Right atrium auricular region (tissue), 2 donors: ENCODE results near the gene MIPOL1. TPM values are rescaled to one million over a fixed set of nuclear protein-coding genes. Genes with fewer than 3 reads are reported as not detected.
A peak's percentile ranks its signal among the peaks of the same experiment; 100 is the strongest.

Experiments used
- DNase-seq: peaks from one replicate; pipeline ENCODE4 v3.0.0-alpha.2; 2019; ENCODE audit warnings: low spot score
- H3K27ac ChIP-seq, 2 donors: fragments of 200-600 bp; sonication (generic); 1 replicate in 1 of 2; 2 replicates in 1 of 2; pipeline ENCODE4 v1.5.1; 2016 to 2019
- H3K27me3 ChIP-seq, 2 donors: fragments of 200-600 bp; sonication (generic); one replicate each; pipeline versions ENCODE4 v1.5.1 to v1.6.0; 2017 to 2019
- H3K36me3 ChIP-seq: fragments of 200-600 bp; sonication (generic); one replicate; pipeline ENCODE4 v1.5.1; 2016
- H3K4me1 ChIP-seq, 2 donors: fragments of 200-600 bp; sonication (generic); one replicate each; pipeline versions ENCODE4 v1.5.1 to v1.6.0; 2017 to 2019
- H3K4me3 ChIP-seq, 2 donors: fragments of 200-600 bp; sonication (generic); 1 replicate in 1 of 2; 2 replicates in 1 of 2; pipeline ENCODE4 v1.5.1; 2017 to 2019; ENCODE audit warnings: mild to moderate bottlenecking in 1 of 2, moderate library complexity in 1 of 2
- H3K9me3 ChIP-seq, 2 donors: fragments of 200-600 bp; sonication (generic); one replicate each; pipeline ENCODE4 v1.5.1; 2019
- total RNA-seq, 2 donors: library from RNA; depleted of rRNA; stranded (reverse); fragments of >200 nt; gene quantifications; one replicate each; pipeline ENCODE4 v1.1.0, GENCODE V29; 2016
- TF ChIP-seq, protein P1 (sequence below), 2 donors: fragments of 200-600 bp; sonication (generic); IDR thresholded peaks; one replicate each; pipeline ENCODE4 v1.5.1; 2019; ENCODE audit warnings: antibody characterized with exemption in 2 of 2

MIPOL1 gene
- total RNA-seq, 2 donors from 2014 or later = 4.9 to 6.2 TPM

DNA sequence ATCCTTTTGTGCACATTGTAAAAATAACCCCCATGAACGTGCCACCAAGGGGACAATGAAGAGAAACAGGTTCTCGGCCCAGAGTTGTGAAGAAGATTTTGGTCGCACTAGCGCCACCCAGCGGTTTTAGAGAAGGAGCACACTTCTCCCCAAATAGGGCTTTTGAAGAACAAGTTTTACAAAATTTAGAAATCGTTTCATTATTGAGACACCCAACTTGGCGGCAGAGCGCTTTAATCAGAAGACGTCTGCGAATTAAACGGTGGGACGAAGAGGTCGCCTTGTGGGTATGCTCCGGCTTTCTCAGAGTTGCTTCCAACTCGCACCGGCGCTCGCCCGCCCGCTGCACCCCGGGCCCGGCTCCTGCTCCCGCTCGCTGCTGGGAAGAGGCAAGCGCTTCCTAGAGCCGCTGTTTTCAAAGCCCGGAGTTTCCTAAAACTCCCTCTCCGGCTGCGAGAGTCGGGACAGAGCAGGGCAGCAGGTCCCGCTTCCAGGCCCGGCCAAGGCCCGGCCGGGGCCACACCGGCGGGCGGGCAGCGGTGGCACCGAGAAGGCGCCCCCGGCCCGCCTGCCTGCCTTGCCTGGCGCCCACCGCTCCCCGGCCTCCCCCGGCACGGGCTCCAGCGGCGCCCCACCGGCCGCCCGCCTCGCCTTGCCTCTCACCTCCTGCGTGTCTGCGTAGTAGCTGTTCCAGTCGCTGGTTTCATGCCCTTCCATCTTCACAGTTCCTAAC lies 396.7 kb downstream of the MIPOL1 start:
- H3K9me3 ChIP-seq = peaks cover 0 to 5% of the 10 kb centered on the region in 2 donors

DNA sequence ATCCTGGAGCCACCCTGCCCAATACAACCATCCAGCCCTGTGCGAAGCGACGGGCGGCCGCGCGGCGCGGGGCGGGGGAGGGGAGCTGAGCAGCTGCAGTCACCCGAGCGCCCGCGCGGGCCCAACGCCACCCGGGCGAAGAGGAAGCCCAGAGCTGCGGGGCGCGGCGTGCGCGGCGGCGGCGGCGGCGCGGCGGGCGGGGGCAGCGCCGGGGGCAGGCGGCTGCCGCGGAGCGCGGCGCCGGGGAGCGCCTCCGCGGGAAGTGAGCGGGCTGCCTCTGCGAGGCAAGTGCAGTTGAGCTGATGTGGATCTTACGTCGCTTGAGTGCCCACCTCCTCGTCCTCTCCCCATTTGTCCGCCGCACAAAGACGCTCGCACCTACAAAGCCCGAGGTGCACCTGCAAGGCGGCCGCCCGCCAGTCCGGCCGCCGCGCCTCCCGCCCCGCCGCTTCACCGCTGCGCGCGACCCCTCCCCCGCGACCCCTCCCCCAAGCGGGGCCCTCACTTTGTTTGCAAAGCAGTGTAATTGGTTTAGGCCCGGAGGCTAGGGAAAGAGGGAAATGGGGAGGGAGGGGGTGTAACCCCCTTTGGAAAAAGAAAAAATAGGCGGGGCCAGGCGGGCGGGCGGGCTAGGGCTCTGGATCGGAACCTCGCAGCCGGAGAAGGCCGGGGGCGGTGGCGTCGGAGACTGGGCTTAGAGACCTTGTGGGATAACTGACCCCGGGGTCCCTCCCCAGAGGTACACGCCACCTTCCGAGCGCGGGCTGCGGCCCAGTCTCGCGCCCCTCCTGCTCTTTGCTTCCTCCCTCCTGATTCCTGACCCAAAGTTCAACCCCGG lies 397.5 kb downstream of the MIPOL1 start, which contains the start of the genes FOXA1 and TTC6:
Gene FOXA1, minus strand, starts transcription at position 279 of the 838 bp plus-strand sequence. Its CDS starts 277 bp downstream, at position 2.
Gene TTC6, plus strand, starts transcription at position 659 of the 838 bp plus-strand sequence. CDS start 26,436 bp downstream, outside the sequence.
- Histone ChIP-seq H3K4me1 (peaks cover 0 to 57% of the 10 kb centered on the region in 2 donors), H3K36me3 (no peaks in the 10 kb centered on the region), H3K27ac (no peak within 1 kb of the TSS), H3K4me3 (peak within 1 kb of the TSS; percentile 15 to 40), H3K27me3 (peaks cover 73 to 94% of the 10 kb centered on the region in 2 donors), H3K9me3 (peaks cover 0 to 5% of the 10 kb centered on the region in 2 donors)
- TF ChIP-seq, protein P1, sequence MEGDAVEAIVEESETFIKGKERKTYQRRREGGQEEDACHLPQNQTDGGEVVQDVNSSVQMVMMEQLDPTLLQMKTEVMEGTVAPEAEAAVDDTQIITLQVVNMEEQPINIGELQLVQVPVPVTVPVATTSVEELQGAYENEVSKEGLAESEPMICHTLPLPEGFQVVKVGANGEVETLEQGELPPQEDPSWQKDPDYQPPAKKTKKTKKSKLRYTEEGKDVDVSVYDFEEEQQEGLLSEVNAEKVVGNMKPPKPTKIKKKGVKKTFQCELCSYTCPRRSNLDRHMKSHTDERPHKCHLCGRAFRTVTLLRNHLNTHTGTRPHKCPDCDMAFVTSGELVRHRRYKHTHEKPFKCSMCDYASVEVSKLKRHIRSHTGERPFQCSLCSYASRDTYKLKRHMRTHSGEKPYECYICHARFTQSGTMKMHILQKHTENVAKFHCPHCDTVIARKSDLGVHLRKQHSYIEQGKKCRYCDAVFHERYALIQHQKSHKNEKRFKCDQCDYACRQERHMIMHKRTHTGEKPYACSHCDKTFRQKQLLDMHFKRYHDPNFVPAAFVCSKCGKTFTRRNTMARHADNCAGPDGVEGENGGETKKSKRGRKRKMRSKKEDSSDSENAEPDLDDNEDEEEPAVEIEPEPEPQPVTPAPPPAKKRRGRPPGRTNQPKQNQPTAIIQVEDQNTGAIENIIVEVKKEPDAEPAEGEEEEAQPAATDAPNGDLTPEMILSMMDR (IDR thresholded peaks at IDR 0.05) = no peak
- DNase-seq = no peak

More for the DNA sequence above, 396.7 kb downstream of the MIPOL1 start:
- TF ChIP-seq, protein P1 (IDR thresholded peaks at IDR 0.05) = peak; percentile 19 to 66
- no peak overlapping the region for H3K27ac ChIP-seq
- DNase-seq = no peak
- H3K4me3 ChIP-seq = peak overlapping the region; percentile 9 to 40
- H3K36me3 ChIP-seq = no peaks in the 10 kb centered on the region
- H3K27me3 ChIP-seq = peaks cover 69 to 94% of the 10 kb centered on the region in 2 donors
- H3K4me1 ChIP-seq = peaks cover 0 to 49% of the 10 kb centered on the region in 2 donors

DNA sequence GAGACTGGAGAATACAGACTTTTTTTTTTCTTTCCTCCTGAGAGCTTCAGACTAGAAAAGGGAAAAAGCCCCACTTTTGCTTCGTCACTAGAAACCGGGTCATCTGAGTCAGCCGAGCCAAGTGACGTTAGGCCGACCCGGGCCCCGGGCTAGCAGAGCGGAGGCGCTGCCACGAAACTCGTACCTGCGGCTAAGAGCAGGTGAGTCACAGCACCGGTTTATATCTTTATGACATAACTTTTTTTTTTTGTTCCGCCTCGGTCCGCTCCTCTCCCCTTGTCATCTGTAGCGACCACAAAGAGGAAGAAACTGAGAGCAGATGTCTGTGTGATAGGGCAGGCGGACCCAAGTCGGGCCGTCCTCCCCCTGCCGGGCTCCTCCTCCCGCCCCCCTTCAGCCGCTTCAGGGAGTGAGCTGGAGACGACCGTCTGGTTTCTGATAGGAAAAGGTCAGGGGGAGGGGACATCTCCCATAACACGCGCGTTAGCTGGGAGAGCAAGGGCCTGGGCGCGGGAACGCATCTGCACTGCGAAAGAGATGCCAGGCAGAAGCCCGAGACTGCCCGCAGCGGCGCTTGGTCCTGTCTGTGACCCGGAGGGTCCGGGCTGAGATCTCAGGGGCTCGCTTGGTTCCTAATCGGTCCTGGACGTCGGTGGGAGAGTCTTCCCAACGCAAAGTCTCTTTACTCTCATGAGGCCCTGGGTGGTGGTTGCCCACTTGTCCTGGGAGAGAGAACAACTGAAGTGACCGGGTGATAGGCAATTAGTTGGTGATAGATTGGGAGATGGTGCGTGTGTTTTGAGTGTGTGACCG lies 398.3 kb downstream of the MIPOL1 start:
- H3K27me3 ChIP-seq = peaks cover 70 to 94% of the 10 kb centered on the region in 2 donors
- peak overlapping the region in 1 of 2 donors; percentile 40 for H3K4me3 ChIP-seq
- H3K36me3 ChIP-seq = no peaks in the 10 kb centered on the region
- no peak overlapping the region for H3K27ac ChIP-seq
- DNase-seq = no peak
- H3K9me3 ChIP-seq = peaks cover 0 to 5% of the 10 kb centered on the region in 2 donors
- TF ChIP-seq, protein P1 (IDR thresholded peaks at IDR 0.05) = no peak
- H3K4me1 ChIP-seq = peaks cover 0 to 57% of the 10 kb centered on the region in 2 donors

DNA sequence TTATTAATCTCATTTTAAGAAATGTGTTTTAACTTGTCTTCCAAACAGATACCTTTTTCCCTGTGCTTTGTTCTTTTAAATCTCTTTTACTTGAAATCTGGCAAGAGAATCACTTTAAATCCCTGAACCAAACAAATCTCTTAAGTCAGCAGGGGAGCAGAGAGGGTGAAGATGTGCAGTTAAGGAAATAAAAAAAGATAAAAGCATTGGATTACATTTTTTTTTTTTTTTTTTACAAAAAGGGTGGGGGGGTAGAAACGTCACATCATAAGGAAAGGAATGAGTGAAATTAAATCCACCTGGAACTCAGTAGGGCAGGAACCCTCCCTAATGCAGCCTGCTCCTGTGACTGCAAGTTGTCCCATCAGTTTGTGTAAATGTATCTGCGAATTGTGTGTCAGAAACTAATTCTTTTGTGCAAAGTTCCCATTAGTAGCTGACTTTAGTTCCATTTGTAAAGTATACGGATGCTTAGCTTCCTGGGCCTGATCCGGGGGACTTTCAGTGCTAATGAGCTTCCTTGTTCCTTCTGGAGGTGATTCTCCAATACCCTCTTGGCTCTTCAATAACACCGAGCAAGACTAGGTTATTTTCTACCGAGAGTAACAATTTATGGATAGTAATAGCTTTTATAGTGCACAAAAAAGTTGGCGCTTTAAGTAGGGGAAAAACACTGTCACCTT lies 399.2 kb downstream of the MIPOL1 start:
- Histone ChIP-seq H3K27me3 (peaks cover 62 to 92% of the 10 kb centered on the region in 2 donors), H3K27ac (no peak overlapping the region), H3K36me3 (no peaks in the 10 kb centered on the region), H3K9me3 (peaks cover 0 to 5% of the 10 kb centered on the region in 2 donors), H3K4me3 (no peak overlapping the region), H3K4me1 (peaks cover 0 to 52% of the 10 kb centered on the region in 2 donors)
- TF ChIP-seq, protein P1 (IDR thresholded peaks at IDR 0.05) = no peak
- DNase-seq = no peak

DNA sequence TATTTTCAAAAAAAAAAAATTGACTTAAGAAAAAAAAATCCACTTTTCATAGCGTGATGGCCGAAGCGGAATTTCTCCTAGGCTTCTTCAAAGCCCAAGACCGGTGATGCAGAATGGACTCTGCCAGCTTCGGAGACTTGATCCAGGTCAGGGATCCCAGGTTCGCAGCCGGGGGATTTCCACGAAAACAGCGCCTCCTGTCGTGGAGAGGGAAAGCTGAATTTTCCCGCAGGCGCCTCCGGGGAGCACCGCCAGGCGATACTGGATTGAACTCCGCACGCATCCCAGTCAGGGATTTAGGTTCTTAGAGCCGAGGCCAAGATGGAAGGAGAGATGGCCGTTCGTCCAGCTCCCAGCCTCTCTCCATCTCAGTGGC lies 399.8 kb downstream of the MIPOL1 start:
- TF ChIP-seq, protein P1 (IDR thresholded peaks at IDR 0.05) = no peak
- no peak overlapping the region for H3K27ac ChIP-seq
- H3K36me3 ChIP-seq = no peaks in the 10 kb centered on the region
- H3K4me1 ChIP-seq = peaks cover 0 to 48% of the 10 kb centered on the region in 2 donors
- H3K9me3 ChIP-seq = peaks cover 0 to 5% of the 10 kb centered on the region in 2 donors
- peaks cover 56 to 92% of the 10 kb centered on the region in 2 donors for H3K27me3 ChIP-seq
- no peak overlapping the region for H3K4me3 ChIP-seq
- DNase-seq = no peak
